Activated naive CD8-positive, alpha-beta T cell treated with anti-CD3 and anti-CD28 coated beads for 36 hours (primary cell): Measurements from ENCODE around the gene HSH2D. TPM values are rescaled to one million over a fixed set of nuclear protein-coding genes. Genes with fewer than 3 reads are reported as not detected.

Experiments
- DNase-seq: peaks from one replicate; pipeline ENCODE4 v3.0.0; 2021
- H3K27ac Mint-ChIP-seq: one replicate; pipeline ENCODE4 v1.8.0; 2022; ENCODE audit warnings: mild to moderate bottlenecking, moderate library complexity, mixed read lengths
- H3K27me3 Mint-ChIP-seq: one replicate; pipeline ENCODE4 v1.8.0; 2022; ENCODE audit warnings: mild to moderate bottlenecking, mixed read lengths
- H3K36me3 Mint-ChIP-seq: one replicate; pipeline ENCODE4 v1.8.0; 2021; ENCODE audit warnings: mild to moderate bottlenecking, mixed read lengths
- H3K4me1 Mint-ChIP-seq: one replicate; pipeline ENCODE4 v1.8.0; 2021; ENCODE audit warnings: mixed read lengths
- H3K4me3 Mint-ChIP-seq: one replicate; pipeline ENCODE4 v1.8.0; 2022; ENCODE audit warnings: mild to moderate bottlenecking, moderate library complexity, mixed read lengths
- H3K9me3 Mint-ChIP-seq: one replicate; pipeline ENCODE4 v1.8.0; 2022; ENCODE audit warnings: mixed read lengths
- total RNA-seq, 2 experiments: library from RNA; stranded (reverse); gene quantifications; one replicate each; pipeline ENCODE4 v1.2.3, GENCODE V29; 2021

The HSH2D gene
- total RNA-seq, 2 experiments from 2014 or later: 29.6 to 29.8 TPM

DNA sequence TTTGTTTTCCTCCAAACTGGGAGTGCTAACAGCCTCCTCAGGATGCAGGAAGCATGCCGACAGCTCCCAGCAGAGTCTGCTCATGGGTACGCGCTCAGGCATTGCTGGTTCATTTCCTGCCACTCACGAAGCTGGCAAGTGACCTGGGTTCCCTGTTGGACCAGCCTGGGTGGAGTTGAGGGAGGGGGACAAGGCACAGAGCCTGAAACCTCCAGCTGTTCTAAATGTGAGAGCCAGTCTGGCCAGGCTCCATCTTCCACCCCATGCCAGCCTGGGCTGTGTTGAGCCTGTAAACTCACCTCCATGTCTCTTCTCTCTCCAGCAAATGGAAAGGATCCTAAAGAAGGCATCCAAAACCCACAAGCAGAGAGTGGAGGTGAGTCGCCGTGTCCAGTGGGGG, 46.7 kb downstream of the HSH2D start:
- DNase-seq: no peak
- Mint-ChIP-seq H3K27ac (peak overlapping the region; percentile 66), H3K4me3 (no peak overlapping the region), H3K27me3 (no peaks in the 10 kb centered on the region), H3K36me3 (peaks cover 15% of the 10 kb centered on the region), H3K4me1 (peaks cover 19% of the 10 kb centered on the region), H3K9me3 (no peaks in the 10 kb centered on the region)

DNA sequence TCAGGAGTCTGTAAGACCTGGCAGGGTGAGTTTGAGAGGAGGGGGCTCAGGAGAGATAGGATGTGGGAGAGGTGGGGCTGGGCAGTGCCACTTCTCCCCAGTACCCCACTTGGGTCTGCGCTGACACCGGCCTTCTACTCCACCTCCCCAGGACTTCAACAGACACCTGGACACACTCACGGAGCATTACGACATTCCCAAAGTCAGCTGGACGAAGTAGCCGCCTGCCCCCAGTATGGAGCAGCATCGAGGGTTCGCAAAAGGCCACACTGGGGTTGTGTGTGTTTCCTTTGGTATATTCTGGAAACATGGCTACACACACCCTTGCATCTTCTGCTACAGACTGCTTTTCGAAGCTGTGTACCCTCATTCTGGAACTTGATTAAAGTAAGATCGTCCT, 47.3 kb downstream of the HSH2D start:
- Mint-ChIP-seq H3K27me3 (no peaks in the 10 kb centered on the region), H3K4me1 (peaks cover 19% of the 10 kb centered on the region), H3K4me3 (no peak overlapping the region), H3K9me3 (no peaks in the 10 kb centered on the region), H3K27ac (peak overlapping the region; percentile 66), H3K36me3 (peaks cover 10% of the 10 kb centered on the region)
- no peak for DNase-seq

DNA sequence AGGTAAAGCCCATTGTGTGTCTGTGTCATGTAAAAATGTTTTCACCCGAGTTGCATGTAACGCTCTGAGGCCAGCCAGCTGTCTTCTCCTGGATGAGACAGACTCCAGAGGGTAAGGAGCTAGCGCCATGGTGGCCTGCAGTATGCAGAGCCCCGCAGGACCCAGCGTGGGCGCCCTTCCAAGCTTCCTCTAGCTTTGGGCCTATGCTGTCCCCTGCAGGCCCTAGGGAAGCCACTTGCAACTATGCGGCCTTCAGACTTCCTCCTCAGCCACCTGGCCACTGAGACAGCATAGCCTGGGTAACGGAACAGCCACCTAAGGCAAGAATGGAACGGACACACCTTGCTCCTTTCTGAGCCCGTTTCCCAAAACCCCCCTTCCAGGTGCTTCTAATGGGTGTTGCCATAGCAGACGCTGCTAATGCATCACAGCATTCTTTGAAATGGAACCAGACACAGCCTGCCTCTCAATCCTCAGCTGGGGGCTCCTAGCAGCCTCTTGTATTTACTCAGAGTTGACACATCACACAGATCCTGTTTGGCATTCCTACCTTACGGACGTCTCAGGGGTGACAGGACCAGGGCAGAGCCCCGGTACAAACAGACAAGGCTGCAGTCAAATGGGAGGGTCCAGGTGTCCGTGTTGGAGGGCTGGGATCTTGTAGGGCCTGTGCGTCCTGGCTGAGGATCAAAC, 47.9 kb downstream of the HSH2D start:
- Mint-ChIP-seq H3K9me3 (no peaks in the 10 kb centered on the region), H3K27ac (peak overlapping the region; percentile 38), H3K4me3 (no peak overlapping the region)

GRCh38 chr19:16193466-16193865, 50.0 kb downstream of the HSH2D start:
- no peak overlapping the region for H3K4me3 Mint-ChIP-seq
- H3K36me3 Mint-ChIP-seq: peaks cover 3% of the 10 kb centered on the region
- H3K9me3 Mint-ChIP-seq: no peaks in the 10 kb centered on the region
- DNase-seq: no peak
- no peaks in the 10 kb centered on the region for H3K27me3 Mint-ChIP-seq
- H3K27ac Mint-ChIP-seq: no peak overlapping the region
- peaks cover 14% of the 10 kb centered on the region for H3K4me1 Mint-ChIP-seq

More for the DNA sequence above, 47.9 kb downstream of the HSH2D start:
- Mint-ChIP-seq H3K36me3 (peaks cover 8% of the 10 kb centered on the region), H3K27me3 (no peaks in the 10 kb centered on the region), H3K4me1 (peaks cover 18% of the 10 kb centered on the region)
- no peak for DNase-seq

DNA sequence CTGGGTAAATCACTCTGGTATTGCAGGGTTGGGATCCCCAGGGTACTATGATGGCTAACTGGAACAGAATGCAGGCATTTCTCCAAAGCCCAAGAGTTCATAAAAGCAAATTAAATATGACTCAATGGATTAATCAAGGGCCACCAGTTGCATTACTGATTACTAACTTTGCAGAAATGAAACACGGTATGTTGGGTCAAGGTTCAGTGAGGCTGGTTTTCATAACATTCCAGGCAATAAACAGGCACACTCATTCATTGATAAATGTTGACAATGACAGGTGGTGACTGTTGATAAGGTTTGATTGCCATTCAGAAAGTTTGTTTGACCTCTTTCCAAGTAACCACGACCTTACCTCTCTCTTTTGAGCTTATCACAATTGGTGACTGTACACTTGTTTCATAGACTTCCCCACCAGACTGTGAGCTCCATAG, 53.7 kb downstream of the HSH2D start:
- Mint-ChIP-seq H3K27ac (peak overlapping the region; percentile 94), H3K4me3 (peak overlapping the region; percentile 96), H3K27me3 (no peaks in the 10 kb centered on the region), H3K36me3 (peaks cover 19% of the 10 kb centered on the region), H3K9me3 (no peaks in the 10 kb centered on the region), H3K4me1 (peaks cover 36% of the 10 kb centered on the region)
- DNase-seq: no peak

DNA sequence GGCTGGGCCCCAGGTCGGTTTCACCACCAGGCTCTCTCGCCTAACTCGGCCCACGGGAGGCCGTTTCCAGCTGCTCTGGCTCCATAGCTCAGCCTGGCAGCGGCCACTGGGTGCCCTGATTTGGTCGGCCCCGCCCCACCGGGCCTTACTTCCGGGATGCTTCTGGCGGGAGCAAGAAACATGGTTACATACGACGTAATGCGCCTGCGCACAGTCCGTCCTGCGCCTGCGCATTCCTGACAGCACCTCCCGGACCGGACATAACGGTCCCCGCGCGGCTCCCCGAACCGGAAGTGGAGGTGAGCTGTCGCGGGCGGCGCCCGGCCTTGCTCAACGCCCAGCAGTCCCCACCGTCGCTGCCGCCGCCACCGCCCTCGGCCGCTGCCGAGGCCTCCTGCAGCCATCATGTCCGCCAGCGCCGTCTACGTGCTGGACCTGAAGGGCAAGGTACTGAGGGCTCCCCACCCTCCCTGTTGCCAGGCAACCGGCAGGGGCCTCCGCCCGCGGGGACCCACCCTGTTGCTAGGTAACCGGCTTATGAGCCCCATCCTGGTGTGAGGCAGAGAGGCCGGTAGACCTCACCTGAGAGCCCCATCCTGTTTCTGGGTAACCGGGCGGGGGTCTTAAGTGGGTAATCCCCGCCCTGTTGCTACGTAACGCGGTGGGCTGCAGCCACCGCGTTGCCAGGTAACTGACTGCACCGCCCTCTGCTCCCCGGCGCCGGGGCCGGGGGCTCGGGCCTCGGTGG, 54.3 kb downstream of the HSH2D start, which contains the start of gene AP1M1:
Gene AP1M1 (plus strand): TSS at position 290 of the 748 bp plus-strand sequence. CDS start 116 bp downstream, at position 406.
- peaks cover 42% of the 10 kb centered on the region for H3K4me1 Mint-ChIP-seq
- peaks cover 24% of the 10 kb centered on the region for H3K36me3 Mint-ChIP-seq
- no peaks in the 10 kb centered on the region for H3K9me3 Mint-ChIP-seq
- peak within 1 kb of the TSS; percentile 94 for H3K27ac Mint-ChIP-seq
- no peaks in the 10 kb centered on the region for H3K27me3 Mint-ChIP-seq
- peak within 1 kb of the TSS; percentile 96 for H3K4me3 Mint-ChIP-seq
- peak; percentile 99 for DNase-seq

DNA sequence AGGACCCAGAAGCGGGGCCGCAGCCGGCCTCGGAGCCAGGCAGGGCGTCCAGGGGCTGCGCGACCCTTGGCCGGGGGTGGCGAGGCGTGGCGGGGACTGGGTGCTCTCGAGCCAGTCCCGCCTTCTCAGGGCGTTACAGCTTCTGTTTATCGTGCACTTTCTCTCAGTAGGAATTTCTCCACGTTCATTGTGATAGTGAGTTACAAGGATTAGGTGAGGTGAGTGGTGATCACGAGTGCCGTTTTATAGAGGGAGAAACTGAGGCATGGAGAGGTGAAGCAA, 54.8 kb downstream of the HSH2D start:
- Mint-ChIP-seq H3K27me3 (no peaks in the 10 kb centered on the region), H3K4me1 (peaks cover 45% of the 10 kb centered on the region)

GRCh38 chr19:16199275-16199932, 55.9 kb downstream of the HSH2D start:
- peaks cover 49% of the 10 kb centered on the region for H3K4me1 Mint-ChIP-seq
- no peaks in the 10 kb centered on the region for H3K9me3 Mint-ChIP-seq
- H3K27me3 Mint-ChIP-seq: no peaks in the 10 kb centered on the region
- DNase-seq: no peak
- peak overlapping the region; percentile 49 for H3K27ac Mint-ChIP-seq
- peak overlapping the region; percentile 96 for H3K4me3 Mint-ChIP-seq
- peaks cover 35% of the 10 kb centered on the region for H3K36me3 Mint-ChIP-seq

More for the DNA sequence above, 54.8 kb downstream of the HSH2D start:
- DNase-seq: no peak
- H3K4me3 Mint-ChIP-seq: peak overlapping the region; percentile 96
- no peaks in the 10 kb centered on the region for H3K9me3 Mint-ChIP-seq
- H3K27ac Mint-ChIP-seq: peak overlapping the region; percentile 73
- H3K36me3 Mint-ChIP-seq: peaks cover 30% of the 10 kb centered on the region

- Mint-ChIP-seq H3K4me1 (peaks cover 49% of the 10 kb centered on the region), H3K27me3 (no peaks in the 10 kb centered on the region), H3K27ac (peak overlapping the region; percentile 70), H3K9me3 (no peaks in the 10 kb centered on the region), H3K4me3 (peak overlapping the region; percentile 27), H3K36me3 (peaks cover 37% of the 10 kb centered on the region)
- DNase-seq: no peak
Measured at GRCh38 chr19:16200038-16201010, 56.8 kb downstream of the HSH2D start.

- Mint-ChIP-seq H3K27me3 (no peaks in the 10 kb centered on the region), H3K4me1 (peaks cover 49% of the 10 kb centered on the region), H3K4me3 (peak overlapping the region; percentile 27), H3K9me3 (no peaks in the 10 kb centered on the region), H3K36me3 (peaks cover 37% of the 10 kb centered on the region), H3K27ac (peak overlapping the region; percentile 70)
- DNase-seq: no peak
Measured at GRCh38 chr19:16201011-16201391, 57.5 kb downstream of the HSH2D start.

GRCh38 chr19:16202320-16203255, 59.1 kb downstream of the HSH2D start:
- Mint-ChIP-seq H3K27ac (peak overlapping the region; percentile 78), H3K27me3 (no peaks in the 10 kb centered on the region), H3K4me3 (no peak overlapping the region), H3K4me1 (peaks cover 57% of the 10 kb centered on the region), H3K9me3 (no peaks in the 10 kb centered on the region), H3K36me3 (peaks cover 45% of the 10 kb centered on the region)
- DNase-seq: no peak

DNA sequence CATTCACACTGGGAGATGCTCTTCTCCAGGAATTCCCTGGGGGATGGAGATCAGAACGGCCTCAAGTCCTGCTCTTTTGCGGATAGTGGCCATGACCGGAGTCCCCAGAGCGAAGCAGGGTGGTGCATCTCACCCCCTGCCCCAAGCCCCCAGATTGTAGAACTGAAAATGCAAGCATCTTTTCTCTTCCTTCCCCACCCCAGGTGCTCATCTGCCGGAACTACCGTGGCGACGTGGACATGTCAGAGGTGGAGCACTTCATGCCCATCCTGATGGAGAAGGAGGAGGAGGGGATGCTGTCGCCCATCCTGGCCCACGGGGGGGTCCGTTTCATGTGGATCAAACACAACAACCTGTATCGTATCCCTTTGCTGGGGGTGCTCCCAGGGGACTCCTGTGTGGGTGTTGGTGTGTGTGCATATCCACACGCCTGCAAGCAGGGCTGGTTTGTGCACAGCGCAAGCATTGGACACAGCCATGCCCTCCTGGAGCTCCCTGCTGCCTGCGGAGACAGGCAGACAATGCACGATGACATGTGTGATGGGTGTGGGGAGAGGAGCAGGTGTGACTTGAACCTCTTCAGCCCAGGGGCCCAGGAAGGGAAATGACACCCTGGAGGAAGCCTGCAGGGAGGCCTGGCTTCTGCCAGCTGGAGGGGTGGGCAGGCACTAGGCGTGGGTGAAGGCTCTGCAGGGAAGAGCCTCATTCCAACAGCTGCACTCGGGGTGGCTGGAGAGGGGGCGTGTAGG, 59.9 kb downstream of the HSH2D start:
- Mint-ChIP-seq H3K36me3 (peaks cover 54% of the 10 kb centered on the region), H3K27me3 (no peaks in the 10 kb centered on the region), H3K9me3 (no peaks in the 10 kb centered on the region), H3K4me1 (peaks cover 65% of the 10 kb centered on the region), H3K27ac (peak overlapping the region; percentile 78), H3K4me3 (peak overlapping the region; percentile 32)
- DNase-seq: no peak

DNA sequence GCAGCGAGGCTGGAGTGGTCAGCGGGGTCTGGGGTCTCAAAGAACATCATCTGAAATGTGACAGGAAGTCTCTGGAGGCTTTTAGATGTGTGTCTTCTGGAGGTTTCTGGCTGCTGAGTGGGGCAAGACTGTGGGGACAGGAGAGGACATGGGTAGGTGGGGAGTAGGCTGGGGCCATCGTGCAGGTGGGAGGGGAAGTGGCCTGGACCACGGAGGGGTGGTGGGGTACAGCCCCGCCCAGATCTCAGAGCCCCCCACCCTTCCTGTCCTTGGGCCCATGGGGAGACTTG, 60.5 kb downstream of the HSH2D start:
- H3K9me3 Mint-ChIP-seq: no peaks in the 10 kb centered on the region
- H3K36me3 Mint-ChIP-seq: peaks cover 55% of the 10 kb centered on the region
- H3K27me3 Mint-ChIP-seq: no peaks in the 10 kb centered on the region
- DNase-seq: no peak
- H3K4me1 Mint-ChIP-seq: peaks cover 64% of the 10 kb centered on the region
- no peak overlapping the region for H3K4me3 Mint-ChIP-seq
- no peak overlapping the region for H3K27ac Mint-ChIP-seq
